Immature natural killer cell (primary cell): Measurements from ENCODE around the gene FAM131B. TPM values are rescaled to one million over a fixed set of nuclear protein-coding genes. Genes with fewer than 3 reads are reported as not detected.

Experiments
- DNase-seq, 3 donors: peaks; one replicate each; pipeline ENCODE4 v3.0.0; 2022; ENCODE audit warnings: mixed read lengths in 1 of 3
- H3K27ac Mint-ChIP-seq, 6 donors: one replicate each; pipeline ENCODE4 v1.8.0; 2020; ENCODE audit warnings: mixed read lengths in 6 of 6, mild to moderate bottlenecking in 5 of 6, inconsistent platforms in 4 of 6, moderate library complexity in 3 of 6
- H3K27me3 Mint-ChIP-seq, 3 donors: one replicate each; pipeline ENCODE4 v1.8.0; 2020 to 2021; ENCODE audit warnings: low read depth in 3 of 3, mild to moderate bottlenecking in 3 of 3, mixed read lengths in 3 of 3, moderate library complexity in 3 of 3, inconsistent platforms in 1 of 3
- H3K36me3 Mint-ChIP-seq, 3 donors: one replicate each; pipeline ENCODE4 v1.8.0; 2020; ENCODE audit warnings: mixed read lengths in 3 of 3, inconsistent platforms in 2 of 3, mild to moderate bottlenecking in 2 of 3
- H3K4me1 Mint-ChIP-seq, 2 donors: one replicate each; pipeline ENCODE4 v1.8.0; 2020; ENCODE audit warnings: inconsistent platforms in 2 of 2, mild to moderate bottlenecking in 2 of 2, mixed read lengths in 2 of 2, moderate library complexity in 1 of 2
- H3K4me3 Mint-ChIP-seq, 5 donors: one replicate each; pipeline ENCODE4 v1.8.0; 2020; ENCODE audit warnings: mild to moderate bottlenecking in 5 of 5, mixed read lengths in 5 of 5, inconsistent platforms in 3 of 5, moderate library complexity in 3 of 5
- H3K9me3 Mint-ChIP-seq, 6 donors: one replicate each; pipeline ENCODE4 v1.8.0; 2020; ENCODE audit warnings: mild to moderate bottlenecking in 6 of 6, mixed read lengths in 6 of 6, inconsistent platforms in 4 of 6, moderate library complexity in 3 of 6
- polyA plus RNA-seq, 3 donors: library from polyadenylated mRNA; unstranded; fragments of 300-500 nt; fragmentation: Illumina TruSeq; gene quantifications; one replicate each; pipeline ENCODE4 v1.2.3, GENCODE V29; 2021

FAM131B gene
- polyA plus RNA-seq, 3 donors from 2014 or later = 1.2 to 2.3 (median 1.9) TPM

DNA sequence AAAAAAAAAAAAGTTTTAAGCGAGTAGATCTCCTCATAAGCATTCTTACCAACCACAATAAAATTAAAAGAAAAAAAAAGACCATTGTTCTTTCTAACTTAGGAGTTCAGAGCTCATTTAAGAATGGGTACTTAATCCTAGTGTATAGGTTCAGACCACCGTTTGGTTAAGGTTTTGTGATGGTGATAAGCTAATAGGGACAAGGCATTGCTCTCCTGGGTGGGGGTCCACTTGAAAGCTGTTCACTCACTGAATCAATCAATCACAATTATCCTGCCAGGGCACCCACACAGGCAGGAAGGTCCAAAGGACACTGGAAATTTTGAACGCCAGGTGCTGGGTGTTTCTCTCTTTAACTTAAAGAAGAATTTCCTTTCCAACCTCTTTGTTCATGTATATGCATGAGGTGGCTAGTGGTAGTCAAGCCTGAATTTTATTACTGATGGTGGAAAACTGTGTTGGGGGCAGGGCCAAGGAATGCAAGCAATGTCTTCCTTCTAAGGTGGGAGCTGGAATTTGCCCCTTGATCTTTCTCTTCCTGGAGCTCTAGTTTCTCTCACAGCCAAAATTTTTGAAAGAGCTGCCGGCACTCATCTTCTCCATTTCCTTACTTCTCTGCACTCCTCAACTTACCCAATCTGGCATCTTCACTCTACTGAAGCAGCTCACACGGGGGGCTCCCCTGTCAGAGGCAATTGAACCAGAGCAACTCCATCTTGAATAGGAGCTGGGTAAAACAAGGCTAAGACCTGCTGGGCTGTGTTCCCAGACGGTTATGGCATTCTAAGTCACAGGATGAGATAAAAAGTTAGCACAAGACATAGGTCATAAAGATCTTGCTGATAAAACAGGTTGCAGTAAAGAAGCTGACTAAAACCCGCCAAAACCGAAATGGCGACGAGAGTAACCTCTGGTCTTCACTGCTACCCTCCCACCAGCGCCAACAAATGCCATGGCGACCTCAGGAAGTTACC, 7.5 kb upstream of the FAM131B start:
- no peak for DNase-seq
- H3K27ac Mint-ChIP-seq = peak overlapping the region in 1 of 6 donors; percentile 6
- no peaks in the 10 kb centered on the region for H3K9me3 Mint-ChIP-seq
- H3K27me3 Mint-ChIP-seq = peaks cover 2 to 6% (median 4%) of the 10 kb centered on the region in 3 donors
- H3K36me3 Mint-ChIP-seq = no peaks in the 10 kb centered on the region
- H3K4me1 Mint-ChIP-seq = peaks cover 38 to 40% of the 10 kb centered on the region in 2 donors
- no peak overlapping the region for H3K4me3 Mint-ChIP-seq

DNA sequence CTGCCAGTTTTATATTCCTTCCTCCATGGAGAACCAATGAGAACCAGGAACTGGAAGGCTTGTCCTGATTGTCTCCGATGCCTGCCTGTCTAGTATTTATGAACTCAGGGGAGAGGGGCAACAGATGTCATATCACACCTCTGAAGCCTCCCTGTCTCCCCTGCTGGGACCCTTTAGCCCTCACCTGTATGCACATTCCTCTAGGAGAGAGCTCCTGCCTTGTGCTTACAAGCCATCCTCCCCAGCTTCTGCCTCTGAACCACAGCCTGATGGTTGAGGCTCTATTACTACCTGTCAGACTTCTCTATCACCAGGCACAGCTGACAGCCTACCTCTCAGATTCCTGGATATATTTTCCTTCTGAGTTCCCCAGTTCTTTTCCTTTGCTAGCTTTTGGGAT, 5.9 kb upstream of the FAM131B start:
- DNase-seq = no peak
- peaks cover 4 to 15% (median 7%) of the 10 kb centered on the region in 3 donors for H3K27me3 Mint-ChIP-seq
- H3K4me3 Mint-ChIP-seq = no peak overlapping the region
- no peaks in the 10 kb centered on the region for H3K9me3 Mint-ChIP-seq
- H3K4me1 Mint-ChIP-seq = peaks cover 24 to 26% of the 10 kb centered on the region in 2 donors
- no peaks in the 10 kb centered on the region for H3K36me3 Mint-ChIP-seq
- H3K27ac Mint-ChIP-seq = peak overlapping the region in 1 of 6 donors; percentile 42

DNA sequence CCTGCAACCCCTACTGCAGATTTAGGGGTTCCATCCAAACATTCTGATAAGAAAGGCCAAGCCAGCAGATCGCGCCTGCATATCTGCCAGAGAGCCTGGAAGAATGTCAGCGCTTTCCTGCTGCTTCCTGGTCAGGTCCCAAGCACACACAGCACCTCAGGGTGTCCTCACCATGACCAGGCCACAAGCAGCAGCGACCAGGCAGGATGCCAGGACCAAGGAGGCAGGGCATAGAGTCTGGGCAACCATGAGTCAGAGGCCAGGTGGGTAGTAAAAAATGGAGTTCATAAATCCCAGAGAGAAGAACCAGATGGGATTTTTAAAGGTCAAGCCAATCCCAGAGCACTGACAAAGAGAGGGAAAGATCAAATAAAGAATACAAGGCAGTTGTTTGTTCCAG, 5.5 kb upstream of the FAM131B start:
- Mint-ChIP-seq H3K27me3 (peaks cover 7 to 18% (median 11%) of the 10 kb centered on the region in 3 donors), H3K4me3 (no peak overlapping the region)

DNA sequence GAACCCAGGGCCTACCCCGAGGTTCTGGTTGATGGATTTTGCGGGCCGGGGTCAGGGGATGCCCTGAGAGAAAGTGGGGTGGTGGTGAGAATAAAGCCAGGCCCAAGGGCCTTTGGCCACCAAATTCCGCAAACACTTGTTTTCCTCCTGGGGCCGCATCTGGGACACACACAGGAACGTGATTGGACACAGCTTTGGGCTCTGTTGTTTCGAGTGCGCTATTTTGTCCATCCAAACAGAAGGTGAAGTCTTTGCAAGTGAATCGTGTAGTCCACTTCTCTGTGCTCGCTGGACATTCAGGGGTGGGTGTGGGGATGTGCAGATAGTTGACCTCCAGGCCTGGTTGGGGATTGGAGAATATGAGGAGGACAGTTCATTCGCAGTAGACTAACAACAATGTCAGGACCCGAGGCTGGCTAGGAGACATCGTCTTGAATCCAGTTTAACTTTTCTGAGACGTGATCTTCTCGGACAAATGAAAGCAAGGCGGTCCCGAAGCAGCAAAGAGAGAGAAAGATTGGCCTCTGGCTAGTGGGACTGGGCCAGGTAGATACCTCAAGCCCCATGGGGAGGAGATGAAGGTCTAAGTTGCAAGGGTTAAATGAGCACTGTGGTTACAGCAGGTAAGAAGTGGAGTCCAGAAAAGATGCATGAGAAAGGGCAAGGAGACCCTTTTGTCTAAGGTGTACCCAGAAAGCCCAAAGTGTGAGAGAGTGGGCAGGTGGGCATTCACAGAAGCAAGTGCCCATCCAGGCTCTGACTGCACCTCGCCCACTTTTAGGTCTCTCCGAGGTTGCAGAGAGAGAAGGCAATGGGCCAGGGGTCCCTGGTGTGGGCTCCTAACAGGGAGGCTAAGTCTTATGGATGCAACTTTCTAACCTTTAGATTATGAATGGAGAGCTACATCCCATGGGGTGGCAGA, 764 bp upstream of the FAM131B start:
- Mint-ChIP-seq H3K4me3 (peak overlapping the region; percentile 70 to 85 (median 72)), H3K4me1 (peaks cover 13 to 17% of the 10 kb centered on the region in 2 donors), H3K9me3 (no peaks in the 10 kb centered on the region), H3K27ac (peak overlapping the region in 2 of 6 donors; percentile 18 to 76), H3K36me3 (peaks cover 0 to 4% (median 0%) of the 10 kb centered on the region in 3 donors), H3K27me3 (peaks cover 5 to 27% (median 16%) of the 10 kb centered on the region in 3 donors)
- DNase-seq = no peak

More for the DNA sequence above, 5.5 kb upstream of the FAM131B start:
- peaks cover 24 to 26% of the 10 kb centered on the region in 2 donors for H3K4me1 Mint-ChIP-seq
- no peak for DNase-seq
- no peaks in the 10 kb centered on the region for H3K9me3 Mint-ChIP-seq
- H3K36me3 Mint-ChIP-seq = no peaks in the 10 kb centered on the region
- no peak overlapping the region for H3K27ac Mint-ChIP-seq

DNA sequence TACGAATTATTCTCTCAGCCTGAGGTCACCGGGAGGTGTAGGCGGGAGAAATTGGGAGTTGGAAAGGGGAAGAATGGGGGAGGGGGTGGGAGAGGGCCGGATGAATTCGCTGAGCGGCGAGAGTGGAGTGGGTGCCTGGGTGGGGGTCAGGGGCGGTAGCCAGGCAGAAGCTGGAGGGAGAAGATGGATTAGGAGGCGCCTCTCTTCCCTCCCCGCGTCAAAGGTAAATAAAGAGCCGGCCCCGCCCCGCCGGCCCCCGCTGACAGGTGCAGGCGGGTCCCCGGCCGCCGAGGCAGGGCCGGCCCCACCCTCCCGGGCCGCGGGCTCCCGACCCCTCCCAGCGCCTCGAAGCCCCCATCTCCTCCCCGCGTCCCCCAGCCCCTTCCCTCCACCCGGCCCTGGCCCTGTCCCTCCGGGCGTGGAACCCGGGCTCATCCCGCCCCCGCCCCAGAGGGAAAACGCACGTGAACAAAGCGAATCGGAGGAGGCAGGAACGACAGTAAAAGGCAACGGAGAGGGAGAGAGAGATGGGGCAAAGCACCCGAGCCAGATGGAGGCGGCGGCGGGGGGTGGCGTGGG, 872 bp downstream of the FAM131B start:
- no peak for DNase-seq
- Mint-ChIP-seq H3K27ac (no peak overlapping the region), H3K4me3 (peak overlapping the region; percentile 81 to 89 (median 83)), H3K9me3 (no peaks in the 10 kb centered on the region), H3K27me3 (peaks cover 3 to 27% (median 16%) of the 10 kb centered on the region in 3 donors), H3K36me3 (peaks cover 0 to 7% (median 0%) of the 10 kb centered on the region in 3 donors), H3K4me1 (peaks cover 13 to 17% of the 10 kb centered on the region in 2 donors)

DNA sequence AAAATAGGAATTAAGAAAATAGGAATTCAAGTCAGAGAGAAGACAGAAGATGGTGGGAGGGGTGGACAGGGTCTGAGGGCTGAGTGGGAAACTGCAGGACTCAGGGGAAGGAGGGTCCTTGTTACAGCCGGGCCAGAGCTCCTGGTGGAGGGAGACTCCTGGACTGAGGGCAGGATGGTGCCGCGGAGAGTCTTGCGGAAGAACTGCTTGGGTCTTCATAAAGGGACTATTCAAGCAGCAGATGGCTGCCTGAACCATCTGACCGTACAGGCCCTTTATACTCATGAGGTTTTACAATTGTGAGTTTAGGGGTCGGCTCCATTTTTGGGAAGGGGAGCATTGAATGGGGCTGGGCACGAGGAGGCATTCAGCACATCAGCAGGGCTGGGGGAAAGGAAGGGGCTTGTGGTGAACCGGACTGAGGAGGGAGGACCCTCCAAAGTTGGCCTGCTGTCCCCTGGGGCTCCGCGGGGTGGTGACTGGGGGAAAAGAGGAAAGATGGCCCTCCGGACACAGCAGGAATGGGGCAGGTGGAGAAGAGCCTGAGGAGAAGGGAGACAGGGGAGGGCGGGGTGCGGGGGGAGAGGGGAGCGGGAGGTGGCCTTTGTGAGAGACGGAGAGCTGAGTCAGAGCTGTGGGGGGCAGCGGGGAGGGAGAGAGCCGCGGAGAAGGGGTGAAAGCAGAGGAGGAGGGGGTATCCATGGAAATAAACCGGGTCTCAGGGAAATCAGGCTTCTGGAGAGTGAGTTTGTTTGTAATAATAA, 1.5 kb downstream of the FAM131B start:
- H3K4me1 Mint-ChIP-seq = peaks cover 13 to 17% of the 10 kb centered on the region in 2 donors

DNA sequence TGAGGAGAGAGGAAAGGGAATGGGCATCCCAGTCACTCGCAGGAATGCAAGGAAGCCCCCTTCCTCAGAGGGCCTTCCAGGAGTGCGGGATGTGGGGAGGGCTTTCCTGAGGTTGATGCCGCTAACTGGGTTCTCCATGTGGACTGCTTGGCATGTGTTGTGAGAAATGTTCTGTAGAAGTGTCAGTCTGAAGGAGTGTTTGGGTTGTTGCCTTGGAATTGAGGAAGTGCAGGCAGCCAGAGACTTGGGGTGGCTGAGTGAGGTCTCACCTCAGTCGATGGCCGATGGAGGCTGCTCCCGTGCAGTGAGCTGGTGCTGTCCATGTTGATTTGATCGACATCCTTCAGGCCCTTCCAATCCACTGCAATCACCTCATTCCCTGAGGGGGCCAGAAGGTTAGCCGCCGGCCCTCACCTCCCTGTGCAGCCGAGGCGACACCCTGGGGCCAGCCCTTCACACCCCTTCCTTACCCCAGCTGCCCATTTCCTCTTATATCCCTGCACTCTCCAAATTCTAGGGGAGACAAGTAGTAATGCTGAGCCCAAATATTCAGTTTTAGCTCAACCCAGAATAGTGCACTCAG, 2.7 kb downstream of the FAM131B start:
- H3K27me3 Mint-ChIP-seq = peaks cover 3 to 25% (median 16%) of the 10 kb centered on the region in 3 donors
- H3K27ac Mint-ChIP-seq = no peak overlapping the region
- H3K4me3 Mint-ChIP-seq = peak overlapping the region in 4 of 5 donors; percentile 16 to 75 (median 66)
- no peaks in the 10 kb centered on the region for H3K9me3 Mint-ChIP-seq
- DNase-seq = no peak
- peaks cover 13 to 17% of the 10 kb centered on the region in 2 donors for H3K4me1 Mint-ChIP-seq
- H3K36me3 Mint-ChIP-seq = peaks cover 0 to 7% (median 0%) of the 10 kb centered on the region in 3 donors

More for the DNA sequence above, 1.5 kb downstream of the FAM131B start:
- no peaks in the 10 kb centered on the region for H3K9me3 Mint-ChIP-seq
- H3K4me3 Mint-ChIP-seq = peak overlapping the region; percentile 65 to 77 (median 71)
- peak overlapping the region in 3 of 6 donors; percentile 0 to 57 (median 28) for H3K27ac Mint-ChIP-seq
- peaks cover 3 to 27% (median 16%) of the 10 kb centered on the region in 3 donors for H3K27me3 Mint-ChIP-seq
- peaks cover 0 to 7% (median 0%) of the 10 kb centered on the region in 3 donors for H3K36me3 Mint-ChIP-seq
- no peak for DNase-seq

DNA sequence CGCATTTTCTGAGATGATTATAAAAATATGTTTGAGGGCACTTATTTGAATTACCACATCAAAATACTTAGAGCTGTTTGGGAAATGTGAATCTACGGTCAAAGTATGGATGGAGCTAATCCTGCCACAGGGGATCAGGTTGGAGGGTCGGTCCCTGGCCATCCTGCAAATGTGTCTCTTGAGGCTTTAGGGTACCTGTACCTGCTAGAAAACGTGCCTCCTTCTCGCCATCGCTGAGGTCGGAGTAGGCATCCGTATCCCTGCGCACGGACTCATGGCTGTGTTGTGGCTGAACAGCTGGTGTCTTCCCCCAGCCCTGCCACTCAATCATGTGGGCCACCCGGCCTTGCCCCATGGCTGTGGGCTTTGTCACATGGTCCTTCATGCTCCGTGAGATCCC, 3.9 kb downstream of the FAM131B start:
- H3K27ac Mint-ChIP-seq = no peak overlapping the region

DNA sequence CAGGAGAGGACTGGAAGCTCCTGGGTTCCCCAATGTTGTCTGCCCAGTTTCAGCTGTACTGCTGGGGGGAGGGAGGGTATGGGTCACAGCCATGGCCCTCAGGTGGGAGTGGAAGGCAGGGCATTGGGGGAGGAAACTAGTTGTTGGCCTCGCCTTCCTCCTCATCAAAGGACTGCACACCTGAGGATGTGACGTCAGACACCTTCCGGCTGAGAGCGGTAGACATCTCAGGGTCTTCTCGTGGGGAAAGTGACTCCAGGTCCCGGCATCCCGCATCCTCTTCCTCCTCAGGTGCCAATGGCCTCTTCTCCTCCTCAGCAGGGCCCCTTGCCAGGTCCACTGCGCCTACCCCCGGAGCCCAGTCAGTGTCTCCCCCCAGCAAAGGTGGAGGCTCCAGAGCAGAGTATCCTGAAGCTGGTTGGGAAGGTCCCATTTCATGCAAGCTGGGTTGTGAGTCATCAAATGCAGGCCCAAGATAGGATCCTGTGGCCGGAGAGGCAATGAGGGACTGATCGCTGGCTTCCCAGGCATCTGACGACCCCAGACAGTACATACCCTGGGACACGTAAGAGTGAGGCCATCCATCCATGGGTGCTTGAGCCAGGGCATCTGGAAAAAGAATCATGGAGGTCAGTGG, 6.0 kb downstream of the FAM131B start:
- peaks cover 0 to 7% (median 0%) of the 10 kb centered on the region in 3 donors for H3K36me3 Mint-ChIP-seq
- no peaks in the 10 kb centered on the region for H3K9me3 Mint-ChIP-seq
- H3K27me3 Mint-ChIP-seq = peaks cover 0 to 12% (median 2%) of the 10 kb centered on the region in 3 donors
- no peak for DNase-seq
- H3K27ac Mint-ChIP-seq = peak overlapping the region in 2 of 6 donors; percentile 10 to 12
- H3K4me1 Mint-ChIP-seq = peaks cover 3 to 10% of the 10 kb centered on the region in 2 donors
- H3K4me3 Mint-ChIP-seq = no peak overlapping the region

More for the DNA sequence above, 3.9 kb downstream of the FAM131B start:
- Mint-ChIP-seq H3K36me3 (peaks cover 0 to 7% (median 0%) of the 10 kb centered on the region in 3 donors), H3K4me1 (peaks cover 13 to 17% of the 10 kb centered on the region in 2 donors), H3K4me3 (no peak overlapping the region), H3K27me3 (peaks cover 3 to 19% (median 11%) of the 10 kb centered on the region in 3 donors), H3K9me3 (no peaks in the 10 kb centered on the region)
- DNase-seq = no peak

DNA sequence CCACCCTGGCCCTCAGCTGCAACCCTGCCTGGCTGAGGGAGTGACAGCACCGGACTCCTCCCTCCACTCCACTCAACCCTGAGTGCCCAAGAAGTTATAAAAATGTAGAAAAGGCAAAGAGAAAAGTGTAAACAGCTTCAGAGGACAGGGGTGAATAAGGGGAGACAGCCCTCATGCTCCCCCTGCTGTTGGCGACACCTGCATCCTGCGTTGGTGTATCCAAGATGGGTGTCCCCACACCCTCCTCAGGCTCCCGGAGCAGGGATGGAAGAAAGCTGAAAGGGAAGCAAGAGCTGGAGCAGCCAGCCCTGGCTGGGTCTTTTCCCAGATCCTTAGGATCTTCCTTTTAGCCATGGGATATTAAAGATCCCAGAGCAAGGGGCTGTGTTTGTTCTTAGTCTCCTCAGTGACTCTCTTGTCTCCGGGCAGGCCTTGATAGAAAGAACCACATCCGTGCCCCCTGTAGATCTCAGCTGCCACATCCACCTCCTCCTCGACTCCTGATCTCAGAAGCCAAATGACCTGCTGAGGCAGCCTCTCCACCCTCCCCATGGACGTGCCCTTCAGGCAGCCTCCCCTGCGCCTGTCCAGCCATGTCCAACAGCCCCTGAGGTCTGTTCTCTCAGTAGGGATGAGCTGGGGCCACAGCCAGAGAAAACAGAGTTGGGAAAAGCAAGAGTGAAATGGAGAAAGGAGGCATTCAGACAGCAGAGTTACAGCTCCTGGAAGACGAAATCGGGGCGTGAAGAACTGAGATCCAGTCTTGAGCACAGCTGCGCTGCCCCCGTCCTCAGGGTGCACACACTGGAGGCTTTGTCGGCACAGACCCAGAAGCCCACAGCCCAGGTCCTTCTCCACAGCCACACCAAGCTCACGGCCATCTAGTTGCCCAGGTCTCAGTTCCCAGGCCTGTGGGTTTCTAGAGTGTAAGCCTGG, 6.8 kb downstream of the FAM131B start:
- H3K4me3 Mint-ChIP-seq = no peak overlapping the region
- H3K27me3 Mint-ChIP-seq = peaks cover 0 to 11% (median 0%) of the 10 kb centered on the region in 3 donors
- H3K36me3 Mint-ChIP-seq = peaks cover 0 to 7% (median 0%) of the 10 kb centered on the region in 3 donors
- no peaks in the 10 kb centered on the region for H3K9me3 Mint-ChIP-seq
- H3K27ac Mint-ChIP-seq = peak overlapping the region in 1 of 6 donors; percentile 13
- H3K4me1 Mint-ChIP-seq = peaks cover 3 to 8% of the 10 kb centered on the region in 2 donors
- no peak for DNase-seq

DNA sequence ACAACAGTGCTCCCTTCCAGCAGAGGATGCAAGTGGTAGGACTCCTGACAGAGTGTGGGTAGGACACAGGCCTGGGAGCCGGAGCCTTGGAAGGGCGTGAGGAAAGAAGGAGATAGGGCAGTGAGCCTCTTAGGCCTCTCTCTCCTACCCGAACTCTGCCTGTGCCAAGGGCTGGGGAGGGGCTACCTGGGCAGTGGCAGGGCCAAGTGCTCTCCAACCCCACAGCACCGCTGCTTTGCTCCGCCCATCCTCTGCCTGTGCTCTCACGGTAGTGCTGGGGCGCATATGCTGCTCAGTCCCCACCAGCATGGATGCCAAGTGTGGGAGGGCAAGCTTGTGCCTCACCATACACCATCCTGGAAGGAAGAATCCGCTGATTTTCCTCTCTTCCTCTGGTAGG, 7.5 kb downstream of the FAM131B start:
- Mint-ChIP-seq H3K36me3 (peaks cover 0 to 3% (median 0%) of the 10 kb centered on the region in 3 donors), H3K27me3 (peaks cover 0 to 9% (median 0%) of the 10 kb centered on the region in 3 donors), H3K4me1 (peaks cover 0 to under 1% of the 10 kb centered on the region in 2 donors), H3K27ac (no peak overlapping the region), H3K9me3 (no peaks in the 10 kb centered on the region), H3K4me3 (no peak overlapping the region)
- DNase-seq = no peak
